PC-3 (cell line): ENCODE measurements around the gene ZSWIM8. TPM values are rescaled to one million over a fixed set of nuclear protein-coding genes. Genes with fewer than 3 reads are reported as not detected.

Experiments used
- ATAC-seq: fragments of 200-7000 bp; cut with Tn5 transposase; 2 replicates; pipeline ENCODE4 v1.9.1; 2020; ENCODE audit warnings: mild to moderate bottlenecking, moderate library complexity
- BruUV-seq: library from RNA; stranded (reverse); fragments of 400-500 nt; replicated peaks from 2 replicates; lab custom pipeline; 2021; lab: Mats Ljungman, UMichigan
- CTCF ChIA-PET: fragments of 300-600 bp; sonication (Branson Sonifier 250); formaldehyde crosslinking; loops from one replicate; lab custom pipeline; 2022; ENCODE audit warnings: antibody characterized with exemption; lab: Charles Lee
- POLR2A ChIA-PET: fragments of 300-600 bp; sonication (Branson Sonifier 250); formaldehyde crosslinking; loops from one replicate; lab custom pipeline; 2022; ENCODE audit warnings: antibody characterized with exemption; ENCODE audit not compliant: unreplicated experiment; lab: Charles Lee
- DNase-seq: peaks from one replicate; pipeline ENCODE4 v3.0.0-alpha.2; 2015
- H2AFZ ChIP-seq: fragments of 300-600 bp; sonication (generic); 2 replicates; pipeline ENCODE4 v1.6.0; 2016; ENCODE audit warnings: antibody characterized with exemption, low read length
- H3F3A ChIP-seq: fragments of 300-600 bp; sonication (generic); one replicate; pipeline ENCODE4 v1.6.0; 2017; ENCODE audit warnings: antibody characterized with exemption, low read length, control low read depth, mild to moderate bottlenecking; ENCODE audit not compliant: unreplicated experiment
- H3K27ac ChIP-seq: fragments of 300-600 bp; sonication (generic); 2 replicates; pipeline ENCODE4 v1.5.1; 2016; ENCODE audit warnings: mild to moderate bottlenecking, low read length
- H3K27me3 ChIP-seq: fragments of 300-600 bp; sonication (generic); 2 replicates; pipeline ENCODE4 v1.6.1; 2016; ENCODE audit warnings: low read length, mixed read lengths
- H3K36me3 ChIP-seq: fragments of 300-600 bp; sonication (generic); 2 replicates; pipeline ENCODE4 v1.6.1; 2016; ENCODE audit warnings: low read depth, mixed run types, low read length, mixed read lengths
- H3K4me1 ChIP-seq: fragments of 300-600 bp; sonication (generic); 2 replicates; pipeline ENCODE4 v1.5.1; 2016; ENCODE audit warnings: low read length; ENCODE audit not compliant: insufficient read depth
- H3K4me2 ChIP-seq: fragments of 300-600 bp; sonication (generic); 2 replicates; pipeline ENCODE4 v1.6.0; 2016; ENCODE audit warnings: low read length
- H3K4me3 ChIP-seq: fragments of 300-600 bp; sonication (generic); 2 replicates; pipeline ENCODE4 v1.5.1; 2016; ENCODE audit warnings: mild to moderate bottlenecking, low read length, mixed read lengths
- H3K79me2 ChIP-seq: fragments of 300-600 bp; sonication (generic); 2 replicates; pipeline ENCODE4 v1.6.1; 2017; ENCODE audit warnings: low read length, mixed read lengths
- H3K9ac ChIP-seq: fragments of 300-600 bp; sonication (generic); 2 replicates; pipeline ENCODE4 v1.6.0; 2016; ENCODE audit warnings: mild to moderate bottlenecking, low read length
- H3K9me2 ChIP-seq: fragments of 300-600 bp; sonication (generic); replicated peaks from 2 replicates; pipeline ENCODE4 v1.6.1; 2016; ENCODE audit warnings: mixed run types, low read length, mixed read lengths
- H3K9me3 ChIP-seq: fragments of 300-600 bp; sonication (generic); 2 replicates; pipeline ENCODE4 v1.6.1; 2016; ENCODE audit warnings: low read length, mixed read lengths
- H4K20me1 ChIP-seq: fragments of 300-600 bp; sonication (generic); 2 replicates; pipeline ENCODE4 v1.6.1; 2016; ENCODE audit warnings: low read length, mixed read lengths
- CTCF ChIP-seq: fragments of 300-600 bp; sonication (generic); conservative IDR thresholded peaks from 2 replicates; pipeline ENCODE4 v1.5.1; 2017; ENCODE audit warnings: antibody characterized with exemption, low read depth, mild to moderate bottlenecking, low read length
- EZH2 ChIP-seq: fragments of 300-600 bp; sonication (generic); IDR thresholded peaks from one replicate; pipeline ENCODE4 v1.6.1; 2017; ENCODE audit warnings: antibody characterized with exemption, mild to moderate bottlenecking, low read length; ENCODE audit not compliant: unreplicated experiment
- EZH2phosphoT487 ChIP-seq: fragments of 300-600 bp; sonication (generic); IDR thresholded peaks from 2 replicates; pipeline ENCODE4 v1.6.1; 2018; ENCODE audit warnings: mild to moderate bottlenecking, antibody characterized with exemption, low read length, borderline replicate concordance
- intact Hi-C: fragments of 100-400 bp; cut with micrococcal nuclease; formaldehyde crosslinking; loops from 2 replicates; pipeline ENCODE4 v1.9.0; 2023
- total RNA-seq: library from RNA; depleted of rRNA; stranded (reverse); fragments of >200 nt; gene quantifications from 2 replicates; pipeline ENCODE4 v1.2.3, GENCODE V29; 2014

The ZSWIM8 gene
- total RNA-seq, 1 experiment from 2014 or later: 152 TPM

- Histone ChIP-seq H3K79me2 (peaks cover 9% of the 10 kb centered on the region), H2AFZ (no peak overlapping the region), H3K27me3 (no peaks in the 10 kb centered on the region), H3K27ac (no peak overlapping the region), H3F3A (peaks cover 14% of the 10 kb centered on the region), H3K36me3 (peaks cover 45% of the 10 kb centered on the region), H3K4me1 (peaks cover 17% of the 10 kb centered on the region), H4K20me1 (peaks cover 3% of the 10 kb centered on the region; the same call in 1 of the 2 replicates), H3K9me2 (no peaks in the 10 kb centered on the region), H3K9me3 (no peaks in the 10 kb centered on the region), H3K4me2 (no peak overlapping the region), H3K4me3 (no peak overlapping the region), H3K9ac (no peak overlapping the region)
- CTCF ChIA-PET: interaction anchor here (1.0 kb wide), 1 partner anchor 11 kb away, joined by 5 read pairs; no protein-coding TSS in a partner anchor
- intact Hi-C loops: no loop called here
- TF ChIP-seq CTCF (peak; percentile 89), EZH2phosphoT487 (no peak)
- ATAC-seq (no peak), DNase-seq (peak; percentile 71)
- BruUV-seq: no TSS peak
- POLR2A ChIA-PET: no interaction called here
These were observed 29.7 kb downstream of the ZSWIM8 start for GRCh38 chr10:73814896-73815718.

GRCh38 chr10:73815719-73816030 is 30.3 kb downstream of the ZSWIM8 start:
- H4K20me1 ChIP-seq: peaks cover 3% of the 10 kb centered on the region; the same call in 1 of the 2 replicates
- no peak overlapping the region for H3K9ac ChIP-seq
- peaks cover 14% of the 10 kb centered on the region for H3K4me1 ChIP-seq
- no TSS peak for BruUV-seq
- CTCF ChIA-PET: no interaction called here
- H3K9me3 ChIP-seq: no peaks in the 10 kb centered on the region
- no peaks in the 10 kb centered on the region for H3K27me3 ChIP-seq
- TF ChIP-seq CTCF: no peak
- TF ChIP-seq EZH2: no peak
- no peak for TF ChIP-seq EZH2phosphoT487
- peaks cover 45% of the 10 kb centered on the region for H3K36me3 ChIP-seq
- no peak overlapping the region for H3K4me2 ChIP-seq
- H3F3A ChIP-seq: peaks cover 14% of the 10 kb centered on the region
- H2AFZ ChIP-seq: no peak overlapping the region
- intact Hi-C loops: no loop called here
- peaks cover 5% of the 10 kb centered on the region for H3K79me2 ChIP-seq
- H3K4me3 ChIP-seq: no peak overlapping the region
- H3K27ac ChIP-seq: no peak overlapping the region
- H3K9me2 ChIP-seq: no peaks in the 10 kb centered on the region
- no peak for ATAC-seq
- POLR2A ChIA-PET: interaction anchor here (0.6 kb wide), 1 partner anchor 9 kb away, joined by 3 read pairs; no protein-coding TSS in a partner anchor
- no peak for DNase-seq
